Raji (cell line): Measurements from ENCODE around the gene KCNK6.

ENCODE experiments used
- POLR2A ChIP-seq: IDR thresholded peaks from 2 replicates; pipeline ENCODE4 v1.6.1; 2011; ENCODE audit warnings: low read depth, low read length, control low read depth; ENCODE audit not compliant: insufficient read depth

KCNK6 gene

DNA sequence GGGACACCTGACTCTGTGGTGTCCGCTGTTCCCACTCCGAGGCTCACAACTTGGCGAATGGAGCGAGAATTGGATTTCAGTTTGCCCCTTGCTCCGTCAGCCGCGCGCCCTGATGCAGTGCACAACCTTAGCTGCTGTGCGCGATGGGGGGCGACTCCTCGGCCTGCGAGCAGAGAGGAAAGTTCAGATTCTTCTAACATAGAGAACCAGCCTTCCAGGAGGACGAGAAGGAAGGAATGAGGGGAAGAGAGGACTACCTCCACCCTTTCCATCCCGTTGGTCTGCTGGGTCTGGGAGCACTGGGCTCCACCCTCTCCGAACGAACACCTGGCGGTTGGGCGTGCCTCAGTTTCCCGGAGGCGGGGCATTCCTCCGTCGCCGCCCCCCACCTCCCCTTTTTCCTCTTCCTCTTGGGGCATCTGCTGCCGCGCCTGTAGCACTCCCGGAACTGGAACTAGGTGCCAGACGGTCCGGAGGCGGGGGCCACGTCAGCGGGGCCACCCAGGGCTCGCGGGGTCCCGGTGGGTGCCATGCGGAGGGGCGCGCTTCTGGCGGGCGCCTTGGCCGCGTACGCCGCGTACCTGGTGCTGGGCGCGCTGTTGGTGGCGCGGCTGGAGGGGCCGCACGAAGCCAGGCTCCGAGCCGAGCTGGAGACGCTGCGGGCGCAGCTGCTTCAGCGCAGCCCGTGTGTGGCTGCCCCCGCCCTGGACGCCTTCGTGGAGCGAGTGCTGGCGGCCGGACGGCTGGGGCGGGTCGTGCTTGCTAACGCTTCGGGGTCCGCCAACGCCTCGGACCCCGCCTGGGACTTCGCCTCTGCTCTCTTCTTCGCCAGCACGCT is at the start of gene KCNK6:
TSS of gene KCNK6 (plus strand) at position 425 of the 838 bp plus-strand sequence. CDS start at position 531, 106 bp downstream.
- no peak for TF ChIP-seq POLR2A

DNA sequence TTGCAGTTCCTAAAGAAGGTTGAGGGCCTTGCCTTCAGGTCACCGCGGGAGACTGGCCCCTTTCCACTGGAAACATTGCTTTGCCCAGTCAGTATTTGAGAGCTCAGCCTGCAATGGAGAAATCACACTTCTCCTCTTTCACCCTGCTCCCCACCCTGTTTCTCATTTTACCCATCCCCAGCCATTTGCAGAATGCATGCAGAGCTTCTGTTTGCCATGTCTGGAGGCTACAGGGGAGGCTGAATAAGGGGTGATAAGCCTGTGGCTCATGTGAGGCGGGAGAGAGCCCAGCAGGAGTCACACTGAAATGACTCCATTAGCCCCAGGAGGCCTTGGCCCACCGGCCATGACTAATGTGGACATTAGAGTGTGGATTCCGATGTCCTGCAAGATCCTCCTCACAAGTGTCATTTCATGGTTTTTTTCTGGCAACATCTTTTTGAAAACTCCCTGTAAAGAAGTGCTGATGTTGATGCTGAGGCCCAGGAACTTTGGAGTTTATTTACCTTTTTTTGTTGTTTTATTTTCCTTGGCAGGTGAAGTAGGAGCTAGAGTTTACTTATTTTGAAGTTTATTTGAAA is 49.0 kb upstream of the KCNK6 start:
- no peak for TF ChIP-seq POLR2A

DNA sequence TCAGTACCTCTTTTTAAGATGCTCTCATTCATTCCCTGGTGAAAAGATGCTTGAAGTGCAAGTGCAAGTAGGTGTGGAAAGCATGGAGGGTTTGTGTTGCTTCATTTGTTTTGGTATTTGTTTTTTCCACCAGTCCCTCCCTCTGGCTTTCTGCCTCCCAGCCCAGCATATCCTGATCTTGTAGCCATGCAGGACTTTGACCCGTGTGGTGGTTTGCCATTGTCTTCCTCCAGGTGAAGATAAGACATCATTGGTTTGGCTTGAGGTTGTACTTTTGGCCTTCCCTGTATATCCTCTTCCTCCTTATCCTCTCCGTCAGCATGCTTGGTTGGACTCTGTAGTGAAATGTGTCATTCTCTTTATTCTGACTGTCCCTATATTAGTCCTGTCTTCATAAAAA is 46.1 kb upstream of the KCNK6 start:
- TF ChIP-seq POLR2A = no peak

DNA sequence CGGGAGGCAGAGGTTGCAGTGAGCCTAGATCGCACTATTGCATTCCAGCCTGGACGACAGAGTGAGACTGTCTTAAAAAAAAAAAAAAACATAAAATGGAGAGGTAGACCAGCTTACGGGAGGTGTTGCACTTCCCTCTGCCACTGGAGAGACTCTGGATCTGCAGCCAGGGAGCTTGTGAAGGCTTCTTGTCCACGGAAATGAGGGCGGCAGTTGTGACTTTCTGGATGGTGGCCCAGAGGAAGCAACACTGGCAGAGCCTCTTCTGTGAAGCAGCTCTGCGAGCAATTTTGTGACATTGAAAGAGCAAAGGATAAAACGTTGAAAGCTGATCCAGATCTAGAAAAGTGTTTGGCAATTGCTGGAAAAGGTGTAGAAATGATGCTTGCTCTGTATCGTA is 44.9 kb upstream of the KCNK6 start:
- no peak for TF ChIP-seq POLR2A

DNA sequence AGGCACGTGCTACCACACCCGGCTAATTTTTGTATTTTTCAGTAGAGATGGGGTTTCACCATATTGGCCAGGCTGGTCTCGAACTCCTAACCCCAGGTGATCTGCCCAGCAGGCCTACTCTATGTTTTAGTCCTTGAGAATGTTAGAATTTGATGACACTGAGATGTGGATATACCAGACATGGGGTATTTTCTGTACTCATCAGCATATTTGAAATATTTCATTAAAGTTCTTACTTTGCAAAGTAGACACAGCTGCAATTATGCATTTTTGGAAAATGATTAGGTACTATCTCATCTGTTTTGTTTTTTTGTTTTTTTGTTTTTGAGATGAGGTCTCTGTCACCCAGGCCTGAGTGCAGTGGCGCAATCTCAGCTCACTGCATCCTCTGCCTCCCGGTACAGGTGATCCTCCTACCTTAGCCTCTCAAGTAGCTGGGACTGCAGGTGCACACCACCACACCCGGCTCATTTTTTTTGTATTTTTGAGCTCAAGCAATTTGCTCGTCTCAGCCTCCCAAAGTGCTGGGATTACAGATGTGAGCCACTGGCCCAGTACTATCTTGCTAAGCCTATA is 42.6 kb upstream of the KCNK6 start:
- no peak for TF ChIP-seq POLR2A

DNA sequence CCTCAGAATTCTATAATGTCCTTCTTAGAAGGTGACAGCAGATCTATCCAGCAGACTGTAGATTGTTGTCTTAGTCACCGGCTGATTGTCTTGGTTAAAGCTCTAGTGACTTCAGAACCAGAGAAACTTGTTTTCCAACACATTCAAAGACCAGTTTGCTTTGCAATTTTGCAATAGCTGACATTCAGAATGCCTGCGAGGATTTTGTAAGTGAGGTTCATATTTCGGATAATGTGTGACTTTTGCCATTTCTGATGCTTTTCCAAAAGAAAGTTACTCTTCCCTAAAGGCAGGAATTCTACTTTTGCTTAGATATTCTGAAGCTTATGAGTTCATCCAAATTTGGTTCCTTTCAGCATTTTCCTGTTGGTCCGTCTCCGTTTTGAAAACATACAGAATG is 42.1 kb upstream of the KCNK6 start:
- no peak for TF ChIP-seq POLR2A

DNA sequence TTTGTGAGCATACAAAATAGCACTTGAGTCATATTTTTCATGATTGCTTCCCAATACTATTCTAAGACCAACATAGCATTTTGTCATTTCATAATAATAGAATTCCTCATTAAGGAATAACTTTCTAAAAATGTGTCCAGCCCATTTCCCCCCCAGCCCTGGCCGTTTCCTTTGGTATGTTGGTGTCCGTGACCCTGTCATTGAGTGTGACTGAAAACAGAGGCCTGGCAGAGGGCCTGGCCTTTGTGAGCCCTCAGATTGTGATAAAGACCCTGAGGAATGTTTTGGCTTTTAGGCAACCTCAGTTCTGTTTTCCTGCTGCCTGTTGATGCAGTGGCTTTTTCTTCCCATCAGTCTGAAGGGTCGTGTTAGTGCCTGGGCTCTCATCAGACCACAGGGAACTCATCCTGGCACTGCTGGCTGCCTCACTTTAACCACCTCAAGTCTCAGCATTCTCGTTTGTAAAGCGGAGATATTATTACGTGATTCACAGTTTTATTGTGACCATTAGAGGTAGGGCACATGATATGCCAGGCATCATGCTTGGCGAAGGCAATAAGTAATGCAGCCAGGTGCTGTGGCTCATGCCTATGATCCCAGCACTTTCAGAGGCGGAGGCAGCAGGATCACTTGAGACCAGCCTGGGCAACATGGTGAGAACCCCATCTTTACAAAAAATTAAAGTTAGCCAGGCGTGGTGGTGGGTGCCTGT is 41.5 kb upstream of the KCNK6 start:
- TF ChIP-seq POLR2A = no peak

DNA sequence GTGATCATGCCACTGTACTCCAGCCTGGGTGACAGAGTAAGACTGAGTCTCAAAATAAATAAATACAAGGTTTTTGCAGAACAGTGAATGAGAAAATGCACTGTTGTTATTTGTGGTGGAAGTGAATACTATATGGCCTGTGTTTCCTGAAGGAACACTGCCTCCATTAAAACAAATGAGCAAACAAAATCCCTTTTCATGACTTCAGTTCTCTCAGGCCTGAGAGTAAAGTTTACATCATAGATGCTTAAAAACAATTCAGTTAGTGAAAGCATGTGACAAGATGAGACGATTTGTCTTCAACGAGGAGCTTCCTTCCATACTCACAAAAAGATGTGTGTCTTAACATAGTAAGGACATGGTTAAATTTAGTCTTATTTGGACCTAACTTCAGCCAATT is 40.9 kb upstream of the KCNK6 start:
- no peak for TF ChIP-seq POLR2A

DNA sequence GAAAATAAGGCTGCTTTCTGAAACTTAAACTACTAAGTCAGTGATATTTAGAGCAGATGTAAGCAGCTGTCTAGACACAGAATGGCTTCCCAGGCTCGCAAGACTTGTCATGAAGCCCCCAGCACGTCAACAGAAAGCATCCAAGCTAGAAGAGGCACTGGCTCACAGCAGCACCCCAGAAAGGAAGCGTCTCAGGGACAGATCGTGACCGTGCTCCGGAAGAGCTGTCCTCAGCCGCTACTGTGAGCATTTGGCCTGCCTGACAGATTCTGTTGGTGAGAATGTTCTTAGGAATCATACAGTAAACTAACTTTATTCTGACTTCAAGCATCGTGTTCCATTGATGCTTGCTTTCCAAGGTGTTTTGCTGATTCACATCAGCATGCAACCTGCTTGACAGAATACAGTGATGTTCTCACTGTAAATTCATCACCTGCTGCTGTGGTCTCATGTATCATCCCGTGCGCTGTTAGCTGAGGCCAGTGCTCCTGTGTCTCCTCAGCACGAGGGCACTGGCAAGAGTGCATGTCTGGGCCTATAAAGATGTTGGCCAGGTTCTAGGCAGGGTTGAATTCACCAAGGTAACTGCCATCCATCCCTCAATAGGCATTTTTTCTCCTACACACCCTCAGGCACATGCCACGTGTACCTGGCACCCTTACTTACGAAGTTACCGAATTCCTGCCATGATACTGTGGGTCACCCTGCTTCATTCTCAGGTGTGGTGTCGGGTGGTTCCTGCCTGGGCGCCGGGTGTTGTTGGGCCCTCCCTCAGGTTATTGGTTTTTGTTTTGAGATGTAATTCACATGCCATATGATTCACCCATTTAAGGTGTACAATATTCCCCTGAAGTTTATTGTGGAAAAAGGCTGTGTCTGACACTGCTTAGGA is 39.4 kb upstream of the KCNK6 start:
- no peak for TF ChIP-seq POLR2A

DNA sequence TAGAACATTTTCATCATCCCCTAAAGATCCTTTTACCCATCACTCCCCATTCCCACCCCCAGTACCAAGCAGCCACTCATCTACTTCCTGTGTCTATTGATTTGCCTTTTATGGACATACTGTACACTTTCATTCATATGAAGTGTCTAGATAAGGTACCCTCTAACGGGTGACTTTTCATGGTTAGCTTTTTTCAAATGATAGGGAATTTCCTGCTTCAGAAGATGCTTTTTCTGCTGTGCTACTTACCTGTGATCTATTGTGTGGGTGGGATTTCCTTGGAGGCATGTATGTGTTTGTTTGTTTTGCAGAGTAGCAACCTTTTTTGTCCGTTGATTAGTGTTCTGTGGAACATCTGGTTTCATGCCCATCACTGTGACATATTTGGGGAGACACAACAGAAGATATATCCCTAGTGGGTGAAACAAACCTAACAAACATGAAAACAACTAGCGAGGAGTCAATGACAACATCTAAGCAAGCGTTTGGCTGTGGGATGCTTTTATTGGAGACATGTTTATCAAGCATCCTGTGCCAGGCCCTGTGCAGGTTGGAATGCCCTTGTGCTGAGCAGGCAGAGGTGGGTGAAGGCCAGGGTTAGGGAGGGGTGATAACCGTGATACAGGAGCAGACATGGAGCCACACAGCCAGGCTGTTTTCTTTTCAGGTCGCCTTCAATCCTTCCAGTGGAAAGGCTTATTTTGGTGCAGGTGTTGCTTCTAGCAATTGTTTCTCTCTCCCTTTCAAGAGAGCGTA is 37.7 kb upstream of the KCNK6 start:
- TF ChIP-seq POLR2A = no peak

DNA sequence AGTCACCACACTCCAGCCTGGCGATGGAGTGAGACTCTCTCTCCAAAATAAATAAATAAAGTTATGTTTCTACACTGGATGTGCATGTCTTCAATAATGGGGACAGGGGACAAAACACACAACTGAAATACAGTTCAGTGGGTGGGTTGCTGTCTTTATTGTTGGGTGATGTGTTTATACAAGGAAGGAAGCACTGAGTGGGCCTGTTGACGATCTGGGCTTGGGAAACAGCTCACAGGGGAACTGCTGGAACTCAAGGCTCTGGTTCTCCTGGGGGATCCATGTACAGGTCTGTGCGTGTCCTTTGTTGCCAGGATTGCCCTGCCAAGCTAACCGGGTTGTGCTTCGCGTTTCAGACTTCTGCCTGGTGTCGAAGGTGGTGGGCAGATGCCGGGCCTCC is 36.4 kb upstream of the KCNK6 start:
- no peak for TF ChIP-seq POLR2A

DNA sequence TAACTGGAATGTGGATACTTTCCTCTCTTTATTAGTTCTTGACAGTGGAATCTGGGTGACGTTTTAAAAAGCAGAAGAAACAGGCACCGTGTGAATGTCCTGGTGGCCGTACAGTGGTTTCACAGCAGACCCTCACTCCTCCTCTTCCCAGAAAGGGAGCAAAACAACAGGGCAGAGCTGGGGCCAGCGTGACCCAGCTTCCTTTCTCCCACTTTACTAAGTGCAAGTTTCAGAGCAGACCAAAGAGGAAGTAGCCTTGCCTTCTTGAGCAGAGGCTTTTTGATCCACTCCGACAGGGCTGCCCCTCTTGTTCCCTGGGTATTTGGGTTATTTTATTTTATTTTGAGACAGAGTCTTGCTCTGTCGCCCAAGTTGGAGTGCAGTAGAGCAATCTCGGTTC is 35.2 kb upstream of the KCNK6 start:
- TF ChIP-seq POLR2A = no peak

DNA sequence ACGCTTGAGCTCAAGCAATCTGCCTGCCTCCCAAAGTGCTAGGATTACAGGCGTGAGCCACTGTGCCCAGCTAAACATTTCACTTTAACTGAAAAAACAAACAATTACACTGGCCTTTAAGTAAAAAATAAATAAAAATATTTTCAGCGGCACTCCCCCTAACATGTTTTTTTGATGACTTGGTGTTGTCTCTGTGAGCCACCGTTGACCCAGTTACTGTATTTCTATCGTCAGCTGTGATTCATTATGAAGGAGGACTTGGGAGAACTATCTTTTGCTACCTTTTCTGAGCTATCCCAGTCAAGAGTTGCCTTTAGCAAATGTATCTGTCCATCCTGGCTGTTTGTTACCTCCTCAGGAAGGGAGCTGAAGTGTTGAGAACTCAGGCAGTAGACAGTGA is 34.1 kb upstream of the KCNK6 start:
- TF ChIP-seq POLR2A = no peak

DNA sequence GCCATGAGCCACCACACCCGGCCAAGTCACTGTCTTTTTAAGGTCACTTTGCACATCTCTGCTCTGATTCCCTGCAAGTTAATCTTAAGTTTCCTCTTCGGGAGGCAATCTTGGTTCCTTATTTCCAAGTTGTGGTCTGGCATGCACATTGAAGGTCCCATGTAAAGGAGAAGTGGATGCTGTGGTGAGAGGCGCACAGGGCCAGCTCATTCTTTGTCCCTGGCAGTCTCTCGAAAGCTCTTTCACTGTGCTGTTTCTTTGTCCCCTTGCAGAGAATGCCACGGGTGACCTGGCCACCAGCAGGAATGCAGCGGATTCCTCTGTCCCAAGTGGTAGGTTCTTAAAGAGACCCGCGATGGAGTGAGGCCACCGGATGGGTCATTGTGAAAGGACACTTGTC is 32.0 kb upstream of the KCNK6 start:
- no peak for TF ChIP-seq POLR2A

DNA sequence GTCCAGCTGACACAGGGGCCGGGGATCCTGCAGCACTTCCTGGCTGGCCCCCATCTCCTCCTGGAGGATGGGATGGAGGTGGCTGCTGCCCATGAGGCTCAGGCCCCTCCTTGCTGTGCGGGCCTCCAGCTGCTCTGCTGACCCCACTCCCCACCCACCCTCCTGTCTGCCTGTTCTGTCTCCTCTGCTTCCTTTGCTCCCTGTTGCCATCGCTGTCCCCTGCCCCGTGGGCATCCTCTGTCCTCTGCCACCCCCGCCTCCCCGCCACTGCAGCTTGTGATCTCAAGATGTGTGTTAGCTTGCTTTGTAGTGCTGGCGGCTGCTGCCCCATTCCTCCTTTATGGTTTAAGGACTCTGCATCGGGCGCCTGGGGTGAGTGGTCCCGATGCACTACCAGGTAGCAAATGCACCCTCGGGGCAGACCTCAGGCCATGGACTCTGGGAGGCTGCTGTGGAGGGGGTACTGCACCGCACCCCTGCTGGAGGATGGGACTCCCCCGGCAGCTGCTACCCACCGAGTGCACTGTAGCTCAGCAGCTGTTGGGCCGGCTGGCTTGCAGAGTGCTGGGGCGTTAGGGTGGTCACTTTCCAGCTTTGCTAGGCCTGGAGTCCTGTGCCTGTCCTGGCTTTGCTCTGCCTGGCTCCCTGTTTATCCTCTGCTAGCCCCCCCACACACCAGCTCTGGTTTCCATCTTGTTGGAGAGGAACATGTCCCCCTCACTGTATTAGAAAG is 31.4 kb upstream of the KCNK6 start:
- no peak for TF ChIP-seq POLR2A
